Measurements from ENCODE around the gene FKBP2. TPM values are rescaled to one million over a fixed set of nuclear protein-coding genes. Genes with fewer than 3 reads are reported as not detected.

FKBP2 gene
- total and polyA plus RNA-seq, 2 experiments from 2014 or later: 40.7 to 188 TPM

- WGBS, 2 experiments (ENCODE audit: low coverage in 1 of 2, low lambda C conversion rate in 2 of 2, missing lambda C conversion rate in 2 of 2): 87 to 91% methylated on average over 10 of the region's 10 CpGs
- no peak overlapping the region for H3K9ac ChIP-seq
- no peak for DNase-seq
- H3F3A ChIP-seq (ENCODE audit: insufficient read depth): peaks cover 5% of the 10 kb centered on the region
- H3K27ac ChIP-seq: no peak overlapping the region
- H3K79me2 ChIP-seq (ENCODE audit: insufficient read depth): peaks cover 2% of the 10 kb centered on the region; the same call in 1 of the 2 replicates
- in situ Hi-C loops (cut with MboI): no loop called here
- H3K36me3 ChIP-seq (ENCODE audit: low read depth): no peaks in the 10 kb centered on the region
- H3K9me3 ChIP-seq (ENCODE audit: low read depth): no peaks in the 10 kb centered on the region
- no peaks in the 10 kb centered on the region for H4K20me1 ChIP-seq (ENCODE audit: insufficient read depth)
- no peaks in the 10 kb centered on the region for H3K9me2 ChIP-seq (ENCODE audit: insufficient read depth)
- TF ChIP-seq EZH2phosphoT487 (IDR thresholded peaks at IDR 0.05; ENCODE audit: insufficient read depth, low read depth) (no peak), EZH2 (IDR thresholded peaks at IDR 0.05; ENCODE audit: insufficient read depth, poor library complexity, severe bottlenecking) (no peak)
- no peak overlapping the region for H2AFZ ChIP-seq
- peaks cover 8% of the 10 kb centered on the region for H3K4me1 ChIP-seq (ENCODE audit: insufficient read depth)
- H3K27me3 ChIP-seq (replicated peaks; ENCODE audit: insufficient read depth): no peaks in the 10 kb centered on the region
- no peak overlapping the region for H3K4me2 ChIP-seq (ENCODE audit: unreplicated experiment)
- H3K4me3 ChIP-seq: no peak overlapping the region
These were observed 21.1 kb upstream of the FKBP2 start for GRCh38 chr11:64219755-64220154.

GRCh38 chr11:64220271-64220670, 20.6 kb upstream of the FKBP2 start:
- Histone ChIP-seq H3K36me3 (ENCODE audit: low read depth) (no peaks in the 10 kb centered on the region), H3K4me1 (ENCODE audit: insufficient read depth) (peaks cover 4% of the 10 kb centered on the region), H3K9me3 (ENCODE audit: low read depth) (no peaks in the 10 kb centered on the region), H3K9me2 (ENCODE audit: insufficient read depth) (no peaks in the 10 kb centered on the region), H3K4me2 (ENCODE audit: unreplicated experiment) (no peak overlapping the region), H3K27me3 (replicated peaks; ENCODE audit: insufficient read depth) (no peaks in the 10 kb centered on the region), H3K9ac (no peak overlapping the region), H4K20me1 (ENCODE audit: insufficient read depth) (no peaks in the 10 kb centered on the region), H3F3A (ENCODE audit: insufficient read depth) (0 out of 2 replicates have a peak, but pooled peaks cover under 1% of the 10 kb centered on the region), H3K4me3 (no peak overlapping the region), H2AFZ (no peak overlapping the region), H3K27ac (no peak overlapping the region), H3K79me2 (ENCODE audit: insufficient read depth) (peaks cover 7% of the 10 kb centered on the region)
- no peak for DNase-seq
- in situ Hi-C loops (cut with MboI): no loop called here
- no peak for TF ChIP-seq EZH2phosphoT487 (IDR thresholded peaks at IDR 0.05; ENCODE audit: insufficient read depth, low read depth)
- no peak for TF ChIP-seq EZH2 (IDR thresholded peaks at IDR 0.05; ENCODE audit: insufficient read depth, poor library complexity, severe bottlenecking)
- WGBS, 2 experiments (ENCODE audit: low coverage in 1 of 2, low lambda C conversion rate in 2 of 2, missing lambda C conversion rate in 2 of 2): 83 to 85% methylated on average over 12 to 16 of the region's 17 CpGs

DNA sequence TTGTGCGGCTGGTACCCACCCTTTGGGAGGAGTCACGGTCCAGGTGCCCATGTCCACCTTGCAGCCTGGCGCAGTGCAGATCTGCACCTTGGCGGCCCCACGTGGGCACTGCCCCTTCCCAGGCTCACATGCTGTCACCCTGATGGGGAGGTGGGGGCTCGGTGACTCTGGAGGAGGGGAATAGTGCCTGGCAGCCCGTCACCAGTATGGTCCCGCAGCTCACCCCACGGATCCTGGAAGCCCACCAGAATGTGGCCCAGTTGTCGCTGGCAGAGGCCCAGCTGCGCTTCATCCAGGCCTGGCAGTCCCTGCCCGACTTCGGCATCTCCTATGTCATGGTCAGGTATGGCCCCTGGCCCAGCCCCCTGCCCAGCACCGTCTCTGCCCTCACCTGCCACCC, 20.1 kb upstream of the FKBP2 start:
- H3K36me3 ChIP-seq (ENCODE audit: low read depth): no peaks in the 10 kb centered on the region
- H3K79me2 ChIP-seq (ENCODE audit: insufficient read depth): peaks cover 12% of the 10 kb centered on the region
- H3K4me2 ChIP-seq (ENCODE audit: unreplicated experiment): no peak overlapping the region
- H4K20me1 ChIP-seq (ENCODE audit: insufficient read depth): no peaks in the 10 kb centered on the region
- H2AFZ ChIP-seq: no peak overlapping the region
- H3K9me3 ChIP-seq (ENCODE audit: low read depth): no peaks in the 10 kb centered on the region
- no peak overlapping the region for H3K27ac ChIP-seq
- no peaks in the 10 kb centered on the region for H3K9me2 ChIP-seq (ENCODE audit: insufficient read depth)
- in situ Hi-C loops (cut with MboI): no loop called here
- no peaks in the 10 kb centered on the region for H3K4me1 ChIP-seq (ENCODE audit: insufficient read depth)
- no peaks in the 10 kb centered on the region for H3F3A ChIP-seq (ENCODE audit: insufficient read depth)
- no peak for DNase-seq
- H3K9ac ChIP-seq: no peak overlapping the region
- no peak for TF ChIP-seq EZH2 (IDR thresholded peaks at IDR 0.05; ENCODE audit: insufficient read depth, poor library complexity, severe bottlenecking)
- no peak for TF ChIP-seq EZH2phosphoT487 (IDR thresholded peaks at IDR 0.05; ENCODE audit: insufficient read depth, low read depth)
- WGBS, 2 experiments (ENCODE audit: low coverage in 1 of 2, low lambda C conversion rate in 2 of 2, missing lambda C conversion rate in 2 of 2): 88 to 90% methylated on average over 11 to 14 of the region's 14 CpGs
- no peaks in the 10 kb centered on the region for H3K27me3 ChIP-seq (replicated peaks; ENCODE audit: insufficient read depth)
- H3K4me3 ChIP-seq: no peak overlapping the region

DNA sequence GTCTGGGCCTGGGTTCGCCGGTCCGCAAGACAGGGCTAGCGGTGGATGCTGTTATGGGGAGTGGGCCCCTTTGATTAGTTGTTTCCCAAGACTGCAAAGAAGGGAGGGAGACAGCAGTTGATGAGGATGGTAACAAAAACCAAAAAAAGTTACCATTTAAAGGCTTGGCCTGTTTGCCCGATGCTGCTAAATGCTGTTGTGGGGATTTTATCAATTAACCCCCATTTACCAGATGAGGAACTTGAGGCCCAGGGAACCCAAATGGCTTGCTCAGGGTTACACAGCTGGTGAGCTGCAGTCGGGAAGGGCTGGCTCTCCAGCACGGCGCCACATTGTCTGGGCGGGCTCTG, 18.3 kb upstream of the FKBP2 start:
- Histone ChIP-seq H3K79me2 (ENCODE audit: insufficient read depth) (peaks cover 29% of the 10 kb centered on the region), H3K27ac (no peak overlapping the region), H3K4me1 (ENCODE audit: insufficient read depth) (peaks cover 6% of the 10 kb centered on the region; the same call in 1 of the 2 replicates), H3K4me2 (ENCODE audit: unreplicated experiment) (no peak overlapping the region), H3F3A (ENCODE audit: insufficient read depth) (no peaks in the 10 kb centered on the region), H3K9me2 (ENCODE audit: insufficient read depth) (no peaks in the 10 kb centered on the region), H3K9ac (no peak overlapping the region), H3K36me3 (ENCODE audit: low read depth) (no peaks in the 10 kb centered on the region), H3K27me3 (replicated peaks; ENCODE audit: insufficient read depth) (no peaks in the 10 kb centered on the region), H4K20me1 (ENCODE audit: insufficient read depth) (no peaks in the 10 kb centered on the region), H2AFZ (no peak overlapping the region), H3K4me3 (no peak overlapping the region), H3K9me3 (ENCODE audit: low read depth) (no peaks in the 10 kb centered on the region)
- in situ Hi-C loops (cut with MboI): no loop called here
- whole genome bisulfite sequencing, 2 experiments (ENCODE audit: low coverage in 1 of 2, low lambda C conversion rate in 2 of 2, missing lambda C conversion rate in 2 of 2): 62% methylated on average over 9 of the region's 9 CpGs
- peak; percentile 37 for DNase-seq
- no peak for TF ChIP-seq EZH2phosphoT487 (IDR thresholded peaks at IDR 0.05; ENCODE audit: insufficient read depth, low read depth)
- no peak for TF ChIP-seq EZH2 (IDR thresholded peaks at IDR 0.05; ENCODE audit: insufficient read depth, poor library complexity, severe bottlenecking)
